ENCODE results near the gene GALNT6.

Gene GALNT6, protein sequence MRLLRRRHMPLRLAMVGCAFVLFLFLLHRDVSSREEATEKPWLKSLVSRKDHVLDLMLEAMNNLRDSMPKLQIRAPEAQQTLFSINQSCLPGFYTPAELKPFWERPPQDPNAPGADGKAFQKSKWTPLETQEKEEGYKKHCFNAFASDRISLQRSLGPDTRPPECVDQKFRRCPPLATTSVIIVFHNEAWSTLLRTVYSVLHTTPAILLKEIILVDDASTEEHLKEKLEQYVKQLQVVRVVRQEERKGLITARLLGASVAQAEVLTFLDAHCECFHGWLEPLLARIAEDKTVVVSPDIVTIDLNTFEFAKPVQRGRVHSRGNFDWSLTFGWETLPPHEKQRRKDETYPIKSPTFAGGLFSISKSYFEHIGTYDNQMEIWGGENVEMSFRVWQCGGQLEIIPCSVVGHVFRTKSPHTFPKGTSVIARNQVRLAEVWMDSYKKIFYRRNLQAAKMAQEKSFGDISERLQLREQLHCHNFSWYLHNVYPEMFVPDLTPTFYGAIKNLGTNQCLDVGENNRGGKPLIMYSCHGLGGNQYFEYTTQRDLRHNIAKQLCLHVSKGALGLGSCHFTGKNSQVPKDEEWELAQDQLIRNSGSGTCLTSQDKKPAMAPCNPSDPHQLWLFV

DNA sequence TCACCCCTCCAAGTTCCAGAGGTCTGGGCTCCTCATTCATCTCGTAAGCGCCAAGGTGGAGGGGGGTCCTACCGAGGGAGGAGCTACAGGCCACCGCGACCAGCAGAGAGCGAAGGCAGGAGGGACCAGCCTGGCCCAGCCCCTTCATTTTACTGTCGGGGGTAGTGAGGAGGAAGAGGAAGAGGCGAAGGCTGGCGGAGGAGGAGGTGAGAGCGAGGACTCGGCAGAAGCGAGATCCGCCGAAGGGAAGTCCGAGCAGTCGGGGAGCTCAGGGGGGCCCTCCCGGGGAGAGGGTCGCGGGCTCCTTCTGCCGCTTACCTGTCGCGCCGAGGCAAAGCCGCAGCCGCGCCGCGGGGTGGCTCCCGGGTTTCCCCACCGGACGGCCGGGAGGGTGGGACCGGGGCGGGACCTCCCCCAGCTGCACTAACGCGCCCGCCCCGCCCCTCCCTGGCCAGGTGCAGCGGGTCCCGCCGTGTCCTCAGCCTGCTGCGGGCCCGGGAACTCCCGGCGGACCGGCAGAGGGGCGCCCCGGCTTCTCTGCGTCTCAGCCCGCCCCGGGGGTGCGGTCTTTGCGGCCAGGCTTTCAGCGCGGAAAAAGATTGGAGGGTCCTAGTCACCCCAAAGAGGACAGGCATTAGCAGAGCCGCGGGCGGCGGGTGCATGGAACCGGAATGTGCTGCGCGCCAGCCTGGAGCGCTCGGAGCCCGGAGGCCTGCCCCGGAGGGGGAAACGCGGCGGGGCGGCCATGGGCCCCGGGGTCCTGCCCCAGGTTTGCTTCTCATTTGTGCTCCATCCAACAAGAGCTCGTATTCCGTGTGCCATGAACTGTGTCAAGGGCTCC is at the start of gene GALNT6:
GALNT6 (minus strand) TSS at position 124 of the 841 bp plus-strand sequence. CDS start 11,625 bp downstream, outside the sequence.
- peak; percentile 63 for DNase-seq (ENCODE audit: low spot score)

DNA sequence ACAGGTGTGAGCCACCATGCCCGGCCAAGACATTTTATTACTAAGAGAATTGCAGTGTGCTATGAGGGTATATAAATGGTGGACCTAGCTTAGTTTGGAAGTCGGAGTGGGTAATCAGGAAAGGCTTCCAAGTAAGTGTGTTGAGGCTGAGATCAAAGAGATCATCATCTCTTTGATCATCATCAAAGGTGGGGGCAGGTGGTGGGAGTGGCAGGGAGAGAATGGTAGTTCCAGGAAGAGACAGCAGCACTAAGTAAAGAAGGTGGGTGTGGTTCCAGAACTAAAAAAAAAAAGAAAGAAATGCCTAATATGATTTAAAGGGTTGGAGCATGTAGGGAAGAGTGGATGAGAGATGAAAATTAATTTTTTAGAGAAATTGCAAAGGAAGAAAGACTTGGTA is 48.1 kb upstream of the GALNT6 start:
- no peak for DNase-seq (ENCODE audit: low spot score)

DNA sequence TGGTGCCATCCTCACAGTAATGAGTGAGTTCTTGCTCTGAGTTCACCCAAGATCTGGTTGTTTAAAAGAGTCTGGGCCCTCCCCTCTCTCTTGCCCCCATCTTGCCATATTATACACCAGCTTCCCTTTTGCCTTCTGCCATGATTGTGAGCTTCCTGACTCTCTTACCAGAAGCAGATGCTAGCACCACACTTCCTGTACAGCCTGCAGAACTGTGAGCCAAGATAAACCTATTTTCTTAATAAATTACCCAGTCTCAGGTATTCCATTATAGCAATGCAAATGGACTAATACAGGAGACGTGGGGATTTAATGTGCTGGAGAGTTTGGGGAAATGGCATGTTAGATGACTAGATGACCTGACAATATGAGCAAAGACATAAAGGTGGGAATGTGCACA is 46.2 kb upstream of the GALNT6 start:
- no peak for DNase-seq (ENCODE audit: low spot score)

DNA sequence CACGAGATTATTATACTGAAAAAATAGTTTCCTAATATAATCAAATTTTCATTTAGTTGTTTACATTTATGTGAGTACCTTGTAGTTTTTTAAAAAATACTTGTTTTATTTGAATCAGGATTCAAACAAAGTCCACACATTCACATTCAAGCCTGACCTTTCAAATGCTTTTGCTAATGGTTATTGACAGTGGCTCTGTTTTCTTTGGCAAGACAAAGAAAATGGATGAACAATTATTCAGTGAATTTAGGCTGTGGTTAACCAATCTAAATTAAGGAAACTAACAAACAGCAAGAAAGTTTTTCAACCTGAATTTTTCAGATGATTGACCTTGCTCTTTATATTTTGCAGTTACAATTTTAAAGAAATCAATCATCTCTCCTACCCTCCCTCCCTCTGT is 43.1 kb upstream of the GALNT6 start:
- no peak for DNase-seq (ENCODE audit: low spot score)

DNA sequence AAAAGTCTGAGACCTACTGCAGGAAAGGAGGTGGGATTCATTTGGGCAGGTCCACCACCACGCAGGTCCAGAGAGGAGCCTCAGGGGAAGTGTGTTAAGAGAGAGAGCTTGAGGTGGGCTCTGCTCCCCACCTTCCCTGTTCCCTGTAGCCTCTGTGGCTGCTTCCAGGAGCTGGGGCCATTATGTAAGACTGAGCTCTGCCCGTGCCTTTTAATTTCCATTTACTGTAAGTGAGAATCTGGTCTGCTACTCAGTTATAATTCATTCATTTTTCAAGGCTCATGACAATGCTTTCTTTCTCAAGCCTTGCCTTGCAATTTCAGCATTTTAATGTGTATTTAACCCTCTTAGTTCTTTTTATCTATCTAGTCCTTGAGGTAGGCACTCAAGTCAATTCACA is 41.7 kb upstream of the GALNT6 start:
- DNase-seq (ENCODE audit: low spot score): no peak

DNA sequence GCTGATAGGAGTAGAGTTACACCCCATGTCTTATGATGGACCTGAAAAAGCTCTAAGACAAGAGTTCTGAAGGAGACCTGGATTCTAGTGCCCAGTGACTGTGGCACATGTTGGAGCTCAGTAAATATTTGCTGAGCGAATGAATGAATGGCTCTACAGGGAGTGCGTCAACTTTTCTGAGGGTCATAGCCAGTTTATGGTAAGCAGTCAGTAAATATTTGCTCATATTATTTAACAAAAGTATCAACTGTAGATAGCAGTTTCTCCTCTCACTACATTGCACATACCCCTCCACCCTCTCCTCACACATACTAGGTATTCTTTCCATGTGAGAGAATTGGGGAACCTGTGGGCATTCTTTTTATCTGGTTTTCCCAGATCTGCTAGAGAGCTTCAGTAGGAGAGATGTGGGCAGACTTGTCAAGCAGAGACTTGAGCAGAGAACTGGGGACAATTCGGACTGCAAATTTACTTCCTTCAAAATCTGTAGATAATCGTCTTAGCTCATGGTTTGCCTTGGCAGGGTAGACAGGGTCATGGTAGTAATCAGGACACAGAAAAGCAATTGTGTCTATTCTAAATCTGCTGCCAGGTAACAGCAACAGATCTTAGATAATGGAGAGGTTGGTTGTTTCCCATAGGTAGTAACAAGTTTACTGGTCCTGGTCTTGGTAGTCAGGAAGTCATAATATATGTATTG is 39.1 kb upstream of the GALNT6 start:
- DNase-seq (ENCODE audit: low spot score): no peak

DNA sequence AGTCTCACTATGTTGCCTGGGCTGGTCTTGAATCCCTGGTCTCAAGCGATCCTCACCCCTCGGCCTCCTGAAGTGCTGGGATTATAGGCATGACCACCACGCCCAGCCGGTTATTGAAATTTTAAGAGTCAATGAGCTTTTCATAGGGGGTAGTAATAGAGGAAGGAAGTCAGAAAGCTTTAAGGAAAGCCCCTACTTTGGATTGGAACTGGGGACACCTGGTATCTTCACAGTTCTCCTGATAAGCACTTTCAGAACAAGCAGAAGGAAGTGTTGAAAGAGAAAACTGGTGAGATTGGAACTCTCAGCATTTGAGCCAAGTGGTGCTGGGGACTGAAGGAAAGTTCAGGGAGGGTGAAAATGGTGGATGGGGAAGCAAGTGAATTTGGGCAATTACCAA is 38.5 kb upstream of the GALNT6 start:
- no peak for DNase-seq (ENCODE audit: low spot score)

DNA sequence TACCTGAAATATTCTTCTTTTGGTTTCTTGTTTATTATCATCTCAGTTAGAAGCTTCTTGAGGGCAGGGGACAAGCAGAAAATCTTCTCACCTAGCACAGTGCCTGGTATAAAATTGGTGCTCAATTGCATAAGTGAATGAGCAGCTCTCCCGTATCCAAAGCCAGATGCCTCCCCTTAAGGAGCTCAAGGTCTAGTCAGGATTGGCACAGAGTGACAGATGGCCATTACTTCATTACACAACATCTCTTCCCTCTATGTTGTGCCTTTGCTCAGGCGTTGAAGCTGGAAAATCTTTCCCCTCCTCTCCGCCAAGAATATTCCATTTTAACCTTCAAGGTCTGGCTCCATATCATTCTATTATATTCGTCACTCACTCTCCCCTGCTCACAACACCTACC is 37.0 kb upstream of the GALNT6 start:
- DNase-seq (ENCODE audit: low spot score): no peak

DNA sequence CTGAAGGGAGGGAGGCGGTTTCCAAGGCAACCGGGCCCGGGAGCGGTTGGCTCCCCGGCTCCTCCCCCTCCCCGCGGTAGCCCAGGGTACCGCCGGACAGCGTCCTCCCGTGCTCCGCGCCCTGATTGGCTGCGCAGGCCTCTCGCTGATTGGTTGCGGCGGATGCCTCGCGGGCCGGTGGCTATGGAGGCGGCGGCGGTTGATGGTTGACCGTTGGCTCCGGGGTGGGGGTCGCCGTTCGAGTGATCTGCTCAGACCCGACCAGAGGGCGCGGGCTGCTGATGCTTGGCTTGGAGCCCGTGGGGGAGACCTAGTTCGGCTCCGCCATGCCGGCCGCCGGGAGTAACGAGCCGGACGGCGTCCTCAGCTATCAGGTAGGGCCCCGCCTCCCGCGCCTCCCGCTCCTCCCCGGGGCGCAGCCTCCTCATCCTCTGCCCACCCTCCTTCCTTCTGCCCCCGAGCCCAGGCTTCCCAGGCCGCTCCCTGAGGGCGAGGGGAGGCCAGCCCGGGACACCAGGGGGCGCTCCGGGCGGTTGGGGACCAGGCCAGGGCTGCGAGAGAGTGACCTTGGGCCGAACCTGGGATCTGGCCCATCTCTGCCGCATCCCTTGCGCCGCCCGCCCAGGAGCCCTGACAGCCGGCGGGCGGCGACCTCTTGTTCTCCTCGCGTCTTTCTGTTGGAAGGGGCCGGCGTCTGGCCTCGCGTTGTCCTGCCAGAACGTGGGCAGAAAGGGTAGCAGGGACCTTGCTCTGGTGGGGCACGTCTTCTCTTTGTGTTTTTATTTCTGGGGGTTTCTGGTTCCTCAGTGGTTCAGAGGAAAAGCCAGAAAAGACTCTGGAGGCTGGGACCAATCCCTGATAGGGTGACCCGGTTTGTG is 33.7 kb upstream of the GALNT6 start, which contains the start of gene SLC4A8:
SLC4A8 (plus strand) TSS at position 170 of the 878 bp plus-strand sequence; CDS start at position 327, 157 bp downstream.
- peak; percentile 72 for DNase-seq (ENCODE audit: low spot score)

DNA sequence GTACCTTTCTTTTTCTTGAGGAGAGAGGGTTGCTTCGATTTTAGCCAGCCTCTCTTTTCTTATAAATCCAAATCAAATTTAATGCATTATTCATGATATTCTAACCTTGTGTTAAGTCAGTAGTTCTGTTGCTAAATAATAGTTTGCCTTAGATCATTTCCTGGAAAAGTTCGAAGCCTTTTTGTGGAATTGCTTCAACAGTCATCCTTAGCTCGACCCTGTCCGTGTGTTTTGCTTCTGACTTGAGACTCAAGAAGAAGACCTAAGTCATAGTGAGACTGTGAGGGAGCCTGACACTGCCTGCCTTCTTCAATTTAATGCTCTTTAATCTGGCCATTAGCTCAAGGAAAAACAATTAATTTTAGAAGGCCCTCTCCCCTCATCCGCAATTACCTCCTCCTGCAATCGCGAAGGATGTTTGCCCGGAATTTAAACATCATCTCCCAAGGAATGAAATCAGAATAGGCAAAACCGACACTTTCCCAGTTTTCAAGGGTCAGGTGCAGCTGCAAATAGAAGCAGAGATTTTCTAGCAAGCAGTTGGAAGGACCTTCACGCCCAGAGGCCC is 33.0 kb upstream of the GALNT6 start:
- DNase-seq (ENCODE audit: low spot score): no peak

DNA sequence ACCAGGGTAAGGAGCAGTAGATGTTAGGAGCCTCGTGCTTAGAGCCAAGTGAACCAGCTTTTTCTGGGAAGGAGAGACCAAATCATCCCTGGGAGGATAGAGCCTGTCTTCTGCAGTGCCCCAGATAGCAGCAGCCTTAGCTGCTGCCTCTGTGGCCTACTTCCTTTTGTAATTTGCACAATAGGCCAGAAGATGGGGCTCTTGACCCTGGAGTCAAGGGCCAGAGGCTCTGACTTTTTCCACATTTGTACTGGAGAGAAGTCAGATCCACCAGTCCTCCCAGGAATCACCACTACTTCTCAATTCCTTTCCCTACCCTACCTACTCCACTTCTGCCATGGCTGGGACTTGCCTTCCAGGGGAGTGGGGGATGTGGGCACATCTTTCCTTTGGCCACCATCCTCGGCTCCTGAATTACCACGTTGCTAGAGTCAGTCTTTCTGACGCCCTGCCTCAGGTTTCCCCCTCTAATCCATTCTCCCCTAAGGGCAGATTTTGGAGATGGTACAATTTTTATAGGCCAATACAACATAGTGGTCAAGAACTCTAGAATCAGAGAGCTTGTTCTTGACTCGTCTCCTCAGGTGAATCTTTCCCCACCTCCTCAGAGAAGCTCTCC is 30.2 kb upstream of the GALNT6 start:
- DNase-seq (ENCODE audit: low spot score): peak; percentile 49

DNA sequence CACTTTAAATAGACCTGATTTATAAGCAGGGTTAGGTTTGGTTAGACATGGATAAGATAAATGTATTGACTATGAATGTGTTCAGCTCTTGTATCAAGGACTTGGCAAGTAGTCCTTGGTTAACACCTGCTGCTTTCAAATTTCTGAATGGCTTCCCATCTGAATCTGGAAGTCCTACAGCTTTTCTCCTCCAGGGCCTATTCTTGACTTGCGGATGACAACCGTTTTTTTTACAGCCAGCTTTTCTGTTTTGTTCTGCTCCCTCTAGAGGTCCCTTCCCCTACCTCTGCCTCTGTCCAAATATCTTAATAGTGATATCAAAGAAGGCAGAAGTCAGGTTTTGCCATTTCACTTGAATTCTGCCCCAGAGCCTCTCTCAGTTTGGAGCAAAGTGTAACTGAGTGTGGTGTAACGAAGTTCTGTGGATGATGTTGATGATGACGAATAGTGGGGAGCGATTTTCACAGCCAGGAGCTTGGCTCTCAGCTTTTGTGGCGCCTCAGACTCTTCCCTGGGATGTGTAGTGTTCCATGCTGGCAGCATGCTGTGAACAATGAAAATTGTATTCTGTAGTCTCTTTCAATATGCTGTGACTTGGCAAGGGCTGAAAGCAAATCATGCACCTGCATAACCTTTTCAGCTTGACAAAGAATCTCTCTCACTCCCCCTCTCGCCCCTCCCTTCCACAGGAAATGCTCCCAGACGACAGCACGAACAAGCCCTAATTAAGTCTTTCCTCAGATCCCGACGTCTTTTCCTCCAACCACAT is 28.4 kb upstream of the GALNT6 start:
- DNase-seq (ENCODE audit: low spot score): no peak

DNA sequence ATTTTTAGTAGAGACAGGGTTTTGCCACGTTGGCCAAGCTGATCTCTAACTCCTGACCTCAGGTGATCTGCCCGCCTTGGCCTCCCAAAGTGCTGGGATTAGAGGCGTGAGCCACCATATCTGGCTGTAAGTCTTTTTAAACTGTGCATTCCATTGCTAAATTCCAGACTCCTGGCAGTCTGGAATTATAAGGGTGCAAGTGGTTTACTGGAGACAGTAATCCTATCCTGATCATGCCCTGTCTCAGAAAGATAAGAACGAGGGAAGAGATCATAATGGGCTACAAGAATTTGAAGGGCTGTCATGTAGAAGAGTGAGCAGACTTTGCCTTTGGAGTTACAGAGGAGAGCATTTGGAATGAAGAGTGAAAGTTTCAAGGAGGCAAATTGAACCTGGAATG is 26.6 kb upstream of the GALNT6 start:
- DNase-seq (ENCODE audit: low spot score): no peak

DNA sequence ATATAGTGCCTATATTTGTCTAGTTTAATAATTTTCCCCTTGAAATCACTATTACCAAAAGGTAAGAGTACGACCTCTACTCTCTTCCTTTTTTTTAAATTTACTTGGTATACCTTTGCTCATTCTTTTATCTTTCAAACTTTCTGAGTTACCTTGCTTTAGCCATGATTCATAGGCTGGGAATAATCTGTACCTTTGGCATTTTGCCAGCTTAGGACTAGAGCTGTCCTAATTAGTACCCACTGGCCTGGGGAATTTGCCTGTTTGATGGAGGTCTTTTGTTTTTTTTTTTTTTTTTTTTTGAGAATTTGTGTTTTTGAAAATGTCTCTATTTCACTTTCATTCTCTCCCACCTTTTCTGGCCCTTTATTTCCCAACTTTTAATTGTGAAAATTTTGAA is 24.7 kb upstream of the GALNT6 start:
- no peak for DNase-seq (ENCODE audit: low spot score)

DNA sequence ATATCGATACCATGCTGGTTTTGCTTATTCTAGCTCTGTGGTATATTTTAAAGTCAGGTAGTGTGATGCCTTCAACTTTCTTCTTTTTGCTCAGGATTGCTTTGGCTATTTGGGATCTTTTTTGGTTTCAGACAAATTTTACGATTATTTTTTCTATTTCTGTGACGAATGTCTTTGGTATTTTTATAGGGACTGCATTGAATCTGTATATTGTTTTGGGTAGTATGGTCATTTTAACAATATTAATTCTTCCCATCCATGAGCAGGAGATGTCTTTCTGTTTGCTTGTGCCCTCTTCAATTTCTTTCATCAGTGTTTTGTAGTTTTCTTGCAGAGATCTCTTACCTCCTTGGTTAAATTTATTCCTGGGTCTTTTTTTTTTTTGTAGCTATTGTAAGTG is 22.6 kb upstream of the GALNT6 start:
- no peak for DNase-seq (ENCODE audit: low spot score)

DNA sequence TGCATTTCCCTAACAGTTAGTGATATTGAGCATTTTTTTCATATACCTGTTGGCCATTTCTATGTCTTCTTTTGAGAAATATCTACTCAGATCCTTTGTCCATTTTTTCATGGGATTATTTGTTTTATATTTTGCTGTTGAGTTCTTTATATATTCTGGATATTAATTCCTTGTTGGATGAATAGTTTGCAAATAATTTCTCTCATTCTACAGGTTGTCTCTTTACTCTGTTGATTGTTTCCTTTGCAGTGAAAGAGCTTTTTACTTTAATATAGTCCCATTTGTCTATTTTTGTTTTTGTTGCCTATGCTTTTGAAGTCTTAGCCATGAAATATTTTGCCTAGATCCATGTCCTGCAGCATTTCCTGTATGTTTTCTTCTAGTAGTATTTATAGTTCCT is 21.9 kb upstream of the GALNT6 start:
- DNase-seq (ENCODE audit: low spot score): no peak

DNA sequence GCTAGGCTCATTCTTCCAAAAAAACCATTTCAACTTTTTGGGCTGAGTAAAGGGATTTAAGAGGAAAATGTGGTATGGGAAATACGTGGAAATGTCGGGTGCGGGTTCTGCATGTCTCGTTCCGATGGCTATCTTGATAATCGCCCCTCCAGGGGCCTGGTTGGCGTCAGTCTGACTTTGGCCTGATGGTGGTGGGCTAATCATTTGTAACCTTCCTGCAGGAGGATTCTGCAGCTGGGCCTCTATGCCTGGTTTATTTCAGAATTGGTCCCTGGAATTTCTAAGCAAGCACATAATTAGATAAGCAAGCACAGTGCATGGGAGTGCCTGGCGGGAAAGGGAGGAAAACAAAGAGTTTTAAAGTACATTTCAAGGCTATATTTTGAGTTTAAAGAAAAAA is 18.6 kb upstream of the GALNT6 start:
- DNase-seq (ENCODE audit: low spot score): no peak

DNA sequence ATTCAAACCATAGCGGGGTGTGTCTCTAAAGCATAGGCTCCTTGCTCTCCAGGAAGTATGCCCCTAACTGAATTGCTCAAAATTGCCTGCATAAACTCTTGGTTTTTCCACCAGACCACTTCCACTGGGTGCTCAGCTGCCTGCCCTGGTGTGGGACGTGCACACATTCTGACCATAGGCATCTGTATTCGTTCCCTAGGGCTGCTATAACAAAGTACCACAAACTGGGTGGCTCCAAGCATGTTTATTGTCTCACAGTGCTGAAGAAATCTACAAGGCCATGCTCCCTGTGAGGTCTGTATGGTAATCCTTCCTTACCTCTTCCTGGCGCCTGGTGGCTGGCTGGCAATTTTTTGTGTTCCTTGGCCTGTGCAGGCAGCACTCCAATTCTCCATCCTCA is 16.4 kb upstream of the GALNT6 start:
- DNase-seq (ENCODE audit: low spot score): no peak

DNA sequence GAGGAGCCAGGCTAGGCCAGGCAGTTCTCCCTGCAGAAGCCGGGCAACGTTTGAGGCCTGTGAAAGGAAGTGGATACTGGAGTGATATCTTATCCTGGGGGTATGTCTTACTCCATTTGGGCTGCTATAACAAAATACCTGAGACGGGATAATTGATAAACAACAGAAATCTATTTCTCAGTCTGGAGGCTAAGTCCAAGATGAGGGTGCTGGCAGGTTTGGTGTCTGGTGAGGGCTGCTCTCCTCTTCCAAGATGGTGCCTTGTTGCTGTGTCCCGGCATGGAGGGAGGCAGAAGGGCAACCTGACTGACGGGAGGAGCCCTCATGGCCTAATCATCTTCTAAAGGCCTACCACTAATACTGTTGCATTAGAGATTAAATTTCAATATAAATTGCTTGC is 15.7 kb upstream of the GALNT6 start:
- no peak for DNase-seq (ENCODE audit: low spot score)

DNA sequence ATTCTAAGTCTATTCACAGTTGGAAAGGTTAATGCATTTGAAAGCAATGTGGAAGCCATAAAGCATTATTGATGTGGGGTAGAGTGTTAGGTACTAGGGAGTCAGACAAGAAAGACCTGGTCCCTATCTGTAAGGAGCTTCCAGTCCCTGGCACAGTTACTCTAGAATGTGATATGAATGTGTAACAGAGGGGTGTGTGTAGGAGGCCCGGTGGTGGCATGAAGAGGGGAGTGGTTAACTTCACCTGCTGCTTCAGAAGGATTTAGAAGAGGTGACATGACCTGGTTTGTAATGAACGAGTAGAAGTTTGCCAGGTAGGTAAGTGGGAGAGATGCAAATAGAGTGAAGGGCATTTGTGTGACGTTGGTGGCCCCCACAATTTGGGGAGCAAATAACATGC is 15.1 kb upstream of the GALNT6 start:
- no peak for DNase-seq (ENCODE audit: low spot score)
